Panc1 (cell line): Measurements from ENCODE around the gene PACSIN1.

Experiments
- CTCF ChIP-seq: fragments of 450-650 bp; IDR thresholded peaks from 2 replicates; pipeline ENCODE4 v1.5.1; 2017; ENCODE audit warnings: mild to moderate bottlenecking
- POLR2AphosphoS5 ChIP-seq: IDR thresholded peaks from 2 replicates; pipeline ENCODE4 v1.6.1; 2012; ENCODE audit warnings: mild to moderate bottlenecking, low read depth, low read length, moderate library complexity
- SIN3A ChIP-seq: IDR thresholded peaks from 2 replicates; pipeline ENCODE4 v1.6.1; 2012; ENCODE audit warnings: low read depth, mild to moderate bottlenecking, low read length, moderate library complexity, borderline replicate concordance; ENCODE audit not compliant: insufficient read depth

GRCh38 chr6:34528996-34529664 lies 63.3 kb downstream of the PACSIN1 start:
- TF ChIP-seq CTCF: no peak
- TF ChIP-seq POLR2AphosphoS5: no peak
- no peak for TF ChIP-seq SIN3A
